ENCODE measurements around the gene RIPOR3. TPM values are rescaled to one million over a fixed set of nuclear protein-coding genes. Genes with fewer than 3 reads are reported as not detected.
"Not testable (repeated sequence)": the region's sequence is repeated elsewhere in the genome, so short reads cannot be mapped to it uniquely, and the experiment has no call there.

The RIPOR3 gene
- total RNA-seq, 1 donor, result 0.42 TPM

GRCh38 chr20:50716518-50716917 is 25.2 kb upstream of the RIPOR3 start:
- Histone ChIP-seq H3K9me3 (ENCODE audit: low read depth, low read length) (no peaks in the 10 kb centered on the region), H3K27me3 (ENCODE audit: insufficient read depth, low read length) (no peaks in the 10 kb centered on the region), H3K4me1 (ENCODE audit: insufficient read depth, low read length) (no peaks in the 10 kb centered on the region), H3K4me3 (ENCODE audit: low read length) (no peak overlapping the region)

- Histone ChIP-seq H3K4me1 (ENCODE audit: insufficient read depth, low read length) (peaks cover 6% of the 10 kb centered on the region), H3K9me3 (ENCODE audit: low read depth, low read length) (no peaks in the 10 kb centered on the region), H3K27me3 (ENCODE audit: insufficient read depth, low read length) (no peaks in the 10 kb centered on the region), H3K4me3 (ENCODE audit: low read length) (no peak overlapping the region)
These were observed 24.4 kb upstream of the RIPOR3 start for GRCh38 chr20:50715694-50716093.

DNA sequence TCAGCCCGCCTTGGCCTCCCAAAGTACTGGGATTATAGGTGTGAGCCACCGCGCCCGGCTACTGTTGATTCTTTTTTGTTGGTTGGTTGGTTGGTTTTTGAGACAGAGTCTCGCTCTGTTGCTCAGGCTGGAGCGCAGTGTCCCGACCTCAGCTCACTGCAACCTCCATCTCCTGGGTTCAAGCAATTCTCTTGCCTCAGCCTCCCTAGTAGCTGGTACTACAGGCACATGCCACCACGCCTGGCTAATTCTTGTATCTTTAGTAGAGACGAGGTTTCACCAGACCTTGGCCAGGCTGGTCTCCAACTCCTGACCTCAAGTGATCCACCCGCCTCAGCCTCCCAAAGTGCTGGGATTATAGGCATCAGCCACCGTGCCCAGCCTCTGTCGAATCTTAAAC is 23.1 kb upstream of the RIPOR3 start:
- not testable (repeated sequence) for H3K27me3 ChIP-seq (ENCODE audit: insufficient read depth, low read length); H3K9me3 ChIP-seq (ENCODE audit: low read depth, low read length); H3K4me1 ChIP-seq (ENCODE audit: insufficient read depth, low read length); H3K4me3 ChIP-seq (ENCODE audit: low read length)

GRCh38 chr20:50713657-50714101 is 22.3 kb upstream of the RIPOR3 start:
- Histone ChIP-seq H3K4me3 (ENCODE audit: low read length) (no peak overlapping the region), H3K4me1 (ENCODE audit: insufficient read depth, low read length) (peaks cover 7% of the 10 kb centered on the region), H3K9me3 (ENCODE audit: low read depth, low read length) (no peaks in the 10 kb centered on the region), H3K27me3 (ENCODE audit: insufficient read depth, low read length) (no peaks in the 10 kb centered on the region)

GRCh38 chr20:50712771-50713656 is 21.7 kb upstream of the RIPOR3 start:
- no peaks in the 10 kb centered on the region for H3K27me3 ChIP-seq (ENCODE audit: insufficient read depth, low read length)
- H3K9me3 ChIP-seq (ENCODE audit: low read depth, low read length), result no peaks in the 10 kb centered on the region
- H3K4me3 ChIP-seq (ENCODE audit: low read length), result no peak overlapping the region
- peaks cover 7% of the 10 kb centered on the region for H3K4me1 ChIP-seq (ENCODE audit: insufficient read depth, low read length)

- Histone ChIP-seq H3K4me3 (ENCODE audit: low read length) (no peak overlapping the region), H3K9me3 (ENCODE audit: low read depth, low read length) (no peaks in the 10 kb centered on the region), H3K27me3 (ENCODE audit: insufficient read depth, low read length) (no peaks in the 10 kb centered on the region), H3K4me1 (ENCODE audit: insufficient read depth, low read length) (peaks cover 7% of the 10 kb centered on the region)
These were observed 19.9 kb upstream of the RIPOR3 start for GRCh38 chr20:50711113-50711825.

GRCh38 chr20:50710492-50711063 is 19.2 kb upstream of the RIPOR3 start:
- Histone ChIP-seq H3K4me1 (ENCODE audit: insufficient read depth, low read length) (peaks cover 7% of the 10 kb centered on the region), H3K4me3 (ENCODE audit: low read length) (no peak overlapping the region), H3K27me3 (ENCODE audit: insufficient read depth, low read length) (no peaks in the 10 kb centered on the region), H3K9me3 (ENCODE audit: low read depth, low read length) (no peaks in the 10 kb centered on the region)

GRCh38 chr20:50709636-50709973 is 18.3 kb upstream of the RIPOR3 start:
- H3K4me3 ChIP-seq (ENCODE audit: low read length), result no peak overlapping the region
- H3K9me3 ChIP-seq (ENCODE audit: low read depth, low read length), result no peaks in the 10 kb centered on the region
- H3K4me1 ChIP-seq (ENCODE audit: insufficient read depth, low read length), result peaks cover 7% of the 10 kb centered on the region
- H3K27me3 ChIP-seq (ENCODE audit: insufficient read depth, low read length), result no peaks in the 10 kb centered on the region

- Histone ChIP-seq H3K4me1 (ENCODE audit: insufficient read depth, low read length) (peaks cover 7% of the 10 kb centered on the region), H3K27me3 (ENCODE audit: insufficient read depth, low read length) (no peaks in the 10 kb centered on the region), H3K9me3 (ENCODE audit: low read depth, low read length) (no peaks in the 10 kb centered on the region), H3K4me3 (ENCODE audit: low read length) (no peak overlapping the region)
These were observed 17.7 kb upstream of the RIPOR3 start for GRCh38 chr20:50708845-50709635.

DNA sequence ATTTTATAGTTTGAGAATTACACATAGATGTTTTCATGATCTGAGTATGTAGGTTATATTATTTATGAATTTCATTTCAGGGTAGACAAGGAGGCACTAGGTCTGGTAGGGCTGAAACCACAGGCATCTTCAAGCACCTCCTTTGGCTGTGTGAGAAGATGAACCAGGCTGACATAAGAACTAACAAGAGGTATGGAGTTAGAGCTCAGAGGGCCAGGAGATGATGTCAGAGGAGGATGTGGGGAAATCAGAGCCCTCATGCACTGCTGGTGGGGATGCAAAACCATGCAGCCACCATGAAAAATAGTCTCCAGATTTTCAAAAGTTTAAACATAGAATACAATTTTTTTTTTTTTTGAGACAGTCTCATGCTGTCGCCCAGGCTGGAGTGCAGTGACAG is 13.6 kb upstream of the RIPOR3 start:
- Histone ChIP-seq H3K27me3 (ENCODE audit: insufficient read depth, low read length) (no peaks in the 10 kb centered on the region), H3K4me3 (ENCODE audit: low read length) (no peak overlapping the region), H3K4me1 (ENCODE audit: insufficient read depth, low read length) (no peaks in the 10 kb centered on the region), H3K9me3 (ENCODE audit: low read depth, low read length) (no peaks in the 10 kb centered on the region)

DNA sequence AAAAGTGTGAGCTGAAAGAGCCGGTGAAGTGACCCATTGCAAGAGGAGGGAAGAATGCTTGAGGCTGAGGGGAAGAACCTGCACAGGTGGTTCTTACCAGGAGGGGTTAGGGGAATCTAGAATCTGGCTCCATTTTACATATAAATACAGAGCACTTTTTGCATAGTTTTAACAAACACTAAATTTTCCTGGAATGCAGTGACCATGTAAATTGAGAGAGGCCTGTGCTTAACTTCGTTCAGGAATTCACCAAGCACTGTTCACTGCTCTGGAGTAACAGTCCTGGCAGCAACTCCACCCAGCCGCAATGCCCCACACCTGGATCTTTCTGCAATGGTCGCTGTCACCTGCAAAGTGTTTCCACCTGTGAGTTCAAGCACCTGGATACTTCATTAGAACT is 13.2 kb upstream of the RIPOR3 start:
- Histone ChIP-seq H3K9me3 (ENCODE audit: low read depth, low read length) (no peaks in the 10 kb centered on the region), H3K4me1 (ENCODE audit: insufficient read depth, low read length) (no peaks in the 10 kb centered on the region), H3K4me3 (ENCODE audit: low read length) (no peak overlapping the region), H3K27me3 (ENCODE audit: insufficient read depth, low read length) (no peaks in the 10 kb centered on the region)

GRCh38 chr20:50703651-50704438 is 12.5 kb upstream of the RIPOR3 start:
- not testable (repeated sequence) for H3K27me3 ChIP-seq (ENCODE audit: insufficient read depth, low read length); H3K9me3 ChIP-seq (ENCODE audit: low read depth, low read length); H3K4me1 ChIP-seq (ENCODE audit: insufficient read depth, low read length); H3K4me3 ChIP-seq (ENCODE audit: low read length)

- Histone ChIP-seq H3K27me3 (ENCODE audit: insufficient read depth, low read length) (no peaks in the 10 kb centered on the region), H3K4me1 (ENCODE audit: insufficient read depth, low read length) (no peaks in the 10 kb centered on the region), H3K4me3 (ENCODE audit: low read length) (no peak overlapping the region), H3K9me3 (ENCODE audit: low read depth, low read length) (no peaks in the 10 kb centered on the region)
These were observed 10.0 kb upstream of the RIPOR3 start for GRCh38 chr20:50701041-50701963.
